Astrocyte (in vitro differentiated cells and primary cell): Measurements from ENCODE around the gene PCDHA7.

ENCODE experiments used
- EZH2 ChIP-seq: IDR thresholded peaks from 2 replicates; pipeline ENCODE4 v1.6.1; 2012; ENCODE audit warnings: mild to moderate bottlenecking, low read length, inconsistent platforms; ENCODE audit not compliant: insufficient read depth
- TF ChIP-seq, protein P1 (sequence below): IDR thresholded peaks from 2 replicates; pipeline ENCODE4 v1.5.1; 2011; ENCODE audit warnings: low read depth, mild to moderate bottlenecking, inconsistent platforms, low read length, moderate library complexity; ENCODE audit not compliant: insufficient read depth

DNA sequence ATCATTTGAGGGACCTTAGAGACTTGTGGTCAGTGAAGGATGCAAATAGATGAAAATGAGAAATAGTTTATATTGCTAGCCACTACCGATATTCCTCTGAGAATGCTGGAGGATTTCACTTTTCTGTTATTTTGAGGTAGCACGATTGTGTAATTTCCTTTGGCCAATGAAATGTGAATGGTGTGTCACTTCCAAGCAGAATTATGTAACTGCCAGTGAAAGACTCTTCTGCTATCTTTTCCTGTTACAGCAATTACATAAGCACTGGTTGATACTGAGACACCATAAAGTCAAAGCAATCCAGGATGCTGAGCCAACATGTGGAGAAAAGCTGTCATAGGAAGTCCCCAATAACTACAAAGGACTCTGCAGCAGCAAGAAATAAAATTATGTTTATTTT, 43.0 kb upstream of the PCDHA7 start:
- TF ChIP-seq EZH2: no peak
- TF ChIP-seq, protein P1, sequence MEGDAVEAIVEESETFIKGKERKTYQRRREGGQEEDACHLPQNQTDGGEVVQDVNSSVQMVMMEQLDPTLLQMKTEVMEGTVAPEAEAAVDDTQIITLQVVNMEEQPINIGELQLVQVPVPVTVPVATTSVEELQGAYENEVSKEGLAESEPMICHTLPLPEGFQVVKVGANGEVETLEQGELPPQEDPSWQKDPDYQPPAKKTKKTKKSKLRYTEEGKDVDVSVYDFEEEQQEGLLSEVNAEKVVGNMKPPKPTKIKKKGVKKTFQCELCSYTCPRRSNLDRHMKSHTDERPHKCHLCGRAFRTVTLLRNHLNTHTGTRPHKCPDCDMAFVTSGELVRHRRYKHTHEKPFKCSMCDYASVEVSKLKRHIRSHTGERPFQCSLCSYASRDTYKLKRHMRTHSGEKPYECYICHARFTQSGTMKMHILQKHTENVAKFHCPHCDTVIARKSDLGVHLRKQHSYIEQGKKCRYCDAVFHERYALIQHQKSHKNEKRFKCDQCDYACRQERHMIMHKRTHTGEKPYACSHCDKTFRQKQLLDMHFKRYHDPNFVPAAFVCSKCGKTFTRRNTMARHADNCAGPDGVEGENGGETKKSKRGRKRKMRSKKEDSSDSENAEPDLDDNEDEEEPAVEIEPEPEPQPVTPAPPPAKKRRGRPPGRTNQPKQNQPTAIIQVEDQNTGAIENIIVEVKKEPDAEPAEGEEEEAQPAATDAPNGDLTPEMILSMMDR: no peak
